GM21423 (cell line): ENCODE results near the gene PNPLA3.

Source experiments
- ATAC-seq: cut with Tn5 transposase; IDR thresholded peaks from one replicate; pipeline ENCODE4 v1.9.1; 2021; ENCODE audit warnings: mild to moderate bottlenecking, moderate library complexity; ENCODE audit not compliant: unreplicated experiment

PNPLA3 gene

DNA sequence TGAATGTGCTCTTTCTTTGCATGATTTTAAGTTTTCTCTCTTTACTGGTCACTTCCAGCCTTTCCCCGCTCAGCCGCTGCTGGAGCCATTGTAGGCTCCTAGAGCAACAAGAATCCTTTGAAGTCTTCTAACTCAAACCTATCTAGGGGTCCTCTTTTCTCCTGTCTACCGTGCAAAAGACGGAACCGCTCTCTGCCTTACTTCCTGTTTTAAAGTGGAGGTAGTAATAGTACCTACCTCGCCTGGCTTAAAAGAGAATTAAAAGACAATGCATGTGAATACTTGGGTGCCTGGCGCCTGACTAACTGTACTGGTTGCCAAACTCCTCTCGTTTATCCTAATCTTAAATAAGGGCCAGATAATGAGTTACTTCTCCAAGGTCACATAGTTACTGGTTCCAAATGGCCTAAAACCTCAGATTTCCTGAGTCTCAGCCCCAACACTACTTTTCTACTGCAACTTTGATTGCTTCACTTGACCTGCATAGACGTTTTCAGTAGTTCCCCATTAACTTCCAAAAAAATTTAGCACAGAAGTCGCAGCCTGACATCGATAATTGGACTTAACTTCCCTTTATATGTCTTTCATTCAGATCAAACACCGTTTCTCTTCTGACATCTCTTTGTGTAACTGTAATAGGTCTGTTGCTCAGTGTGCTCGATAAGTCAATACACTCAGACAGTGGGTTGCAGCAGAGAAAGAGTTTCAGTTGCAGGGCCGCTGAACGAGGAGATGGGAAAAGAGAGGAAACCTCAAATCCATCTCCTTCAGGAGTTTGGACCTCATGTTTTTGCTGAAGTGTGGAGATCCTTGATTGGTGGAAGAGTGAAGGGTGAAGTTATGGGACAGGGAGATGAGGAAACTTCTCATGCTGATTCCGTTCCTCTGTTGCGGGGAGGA, 32.5 kb downstream of the PNPLA3 start:
- ATAC-seq, result no peak

- ATAC-seq, result no peak
Measured at GRCh38 chr22:43956805-43957463, 33.3 kb downstream of the PNPLA3 start.

DNA sequence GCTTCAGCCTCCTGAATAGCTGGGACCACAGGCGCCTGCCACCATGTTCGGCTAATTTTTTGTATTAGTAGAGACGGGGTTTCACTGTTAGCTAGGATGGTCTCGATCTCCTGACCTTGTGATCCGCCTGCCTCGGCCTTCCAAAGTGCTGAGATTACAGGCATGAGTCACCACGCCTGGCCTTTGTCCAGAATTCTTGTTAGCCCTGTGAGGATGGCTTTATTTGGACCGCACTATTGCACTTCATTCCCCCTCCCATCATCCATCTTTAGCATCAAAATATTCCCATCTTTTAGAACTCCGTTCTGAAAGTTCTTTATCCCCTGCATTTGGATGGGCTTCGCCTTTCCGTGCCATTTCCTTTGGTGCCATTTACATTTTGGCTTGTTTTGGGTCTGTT, 34.3 kb downstream of the PNPLA3 start:
- ATAC-seq, result no peak

DNA sequence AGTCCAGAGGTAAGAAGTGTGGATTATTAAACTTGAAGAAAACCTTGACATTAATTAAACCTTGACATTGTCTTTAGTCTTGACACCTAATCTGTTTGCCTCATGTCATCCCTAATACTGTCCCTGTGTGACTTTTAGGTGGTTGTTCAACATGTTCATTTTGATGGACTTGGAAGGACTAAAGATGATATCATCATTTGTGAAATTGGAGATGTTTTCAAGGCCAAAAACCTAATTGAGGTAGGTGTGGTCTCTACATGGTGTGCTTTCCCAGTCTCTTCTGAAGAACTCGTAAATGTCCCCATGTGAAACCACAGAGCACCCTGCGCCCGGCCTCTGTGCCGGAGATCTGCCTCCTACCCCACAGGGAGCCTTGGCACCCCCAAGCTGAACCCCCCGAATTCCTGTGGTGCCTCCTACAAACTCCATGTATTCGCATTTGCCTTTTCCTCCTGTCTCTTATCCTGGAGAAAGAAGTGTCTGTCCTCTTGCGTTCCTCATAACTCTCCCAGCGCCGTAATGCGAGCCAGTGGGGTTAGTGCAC, 40.8 kb downstream of the PNPLA3 start:
- no peak for ATAC-seq

- no peak for ATAC-seq
Measured at GRCh38 chr22:43967069-43967468, 43.5 kb downstream of the PNPLA3 start.

- no peak for ATAC-seq
Measured at GRCh38 chr22:43968614-43969013, 45.0 kb downstream of the PNPLA3 start.

GRCh38 chr22:43969021-43969878, 45.6 kb downstream of the PNPLA3 start:
- no peak for ATAC-seq

- no peak for ATAC-seq
Measured at GRCh38 chr22:43969989-43970755, 46.6 kb downstream of the PNPLA3 start.

- ATAC-seq, result no peak
Measured at GRCh38 chr22:43971112-43971511, 47.5 kb downstream of the PNPLA3 start.

DNA sequence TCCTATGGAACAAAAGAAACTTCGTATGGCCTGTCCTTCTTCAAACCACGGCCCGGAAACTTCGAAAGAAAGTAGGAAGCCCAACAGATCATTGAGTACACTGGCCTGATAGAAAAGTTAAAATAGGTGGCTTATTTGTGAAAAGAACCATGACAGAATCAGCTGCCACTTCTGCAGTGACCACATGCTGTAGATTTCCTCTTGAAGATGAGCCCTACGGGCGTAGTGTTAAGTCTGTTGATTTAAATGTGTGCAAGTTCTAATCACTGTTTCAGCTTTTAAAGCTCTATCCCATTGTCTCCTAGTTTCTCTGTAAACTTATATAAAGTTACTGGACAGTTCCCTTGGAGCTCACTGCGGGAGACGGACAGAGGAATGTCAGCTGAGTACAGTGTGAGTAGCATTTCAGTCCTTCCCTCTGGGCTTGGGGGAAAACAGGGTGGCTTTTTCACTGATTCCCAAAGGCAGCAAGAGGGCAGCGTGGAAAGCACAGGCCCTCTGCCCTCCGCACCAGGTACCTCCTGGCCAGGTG, 49.4 kb downstream of the PNPLA3 start:
- ATAC-seq, result no peak

DNA sequence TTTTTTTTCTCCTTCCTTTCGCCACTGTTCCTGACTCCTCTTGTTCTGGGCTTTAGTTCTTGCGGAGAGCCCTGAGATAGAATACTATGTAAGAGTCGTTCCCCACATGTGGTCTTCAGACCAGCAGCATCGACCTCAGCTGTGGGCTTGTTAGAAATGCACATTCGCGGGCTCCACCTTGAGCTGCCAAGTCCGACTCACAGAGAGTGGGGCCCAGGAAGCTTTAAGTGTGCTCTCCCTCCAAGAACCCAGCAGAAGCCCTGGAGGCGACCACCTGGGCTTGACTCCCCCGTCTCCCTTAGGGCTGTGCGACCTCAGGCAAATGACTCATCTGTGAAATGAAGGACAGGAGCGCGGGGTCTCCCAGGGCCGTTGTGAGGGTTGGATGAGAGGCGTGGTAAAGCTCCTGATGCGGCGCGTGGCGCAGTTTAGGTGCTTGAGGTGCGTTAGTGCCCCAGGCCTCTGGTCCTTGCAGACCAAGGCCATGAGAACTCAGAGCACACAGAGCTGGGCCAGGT, 50.5 kb downstream of the PNPLA3 start:
- ATAC-seq, result no peak

DNA sequence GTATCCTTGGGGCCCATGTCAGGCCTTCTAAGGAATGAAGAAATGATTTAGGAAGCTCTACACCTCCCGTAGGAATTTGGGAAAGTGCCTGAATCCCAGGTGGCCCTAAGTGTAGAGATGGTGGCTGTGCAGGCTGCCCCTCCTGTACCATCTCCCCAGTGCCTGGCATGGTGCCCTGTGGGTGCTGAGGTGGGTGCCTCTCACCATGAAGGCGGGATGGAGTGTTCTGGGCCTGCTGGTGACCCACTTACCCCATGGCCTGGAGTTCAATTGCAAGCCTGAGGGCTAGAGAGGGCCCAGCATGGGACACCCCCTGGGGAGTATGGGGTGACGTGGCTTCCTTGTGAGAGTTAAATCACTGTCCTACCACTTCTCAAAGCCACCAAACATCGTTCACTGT, 51.4 kb downstream of the PNPLA3 start:
- no peak for ATAC-seq

GRCh38 chr22:43976861-43977795, 53.5 kb downstream of the PNPLA3 start:
- ATAC-seq, result no peak

GRCh38 chr22:43978558-43978957, 55.0 kb downstream of the PNPLA3 start:
- no peak for ATAC-seq

- ATAC-seq, result no peak
Measured at GRCh38 chr22:43980579-43980978, 57.0 kb downstream of the PNPLA3 start.

GRCh38 chr22:43980996-43981395, 57.4 kb downstream of the PNPLA3 start:
- no peak for ATAC-seq

- ATAC-seq, result no peak
Measured at GRCh38 chr22:43983808-43984207, 60.2 kb downstream of the PNPLA3 start.

- no peak for ATAC-seq
Measured at GRCh38 chr22:43985532-43985931, 61.9 kb downstream of the PNPLA3 start.
